RWPE2 (cell line): Measurements from ENCODE around the gene ASH1L.
"Not testable (repeated sequence)": the region's sequence is repeated elsewhere in the genome, so short reads cannot be mapped to it uniquely, and the experiment has no call there.

Experiments
- ATAC-seq: fragments of 200-7000 bp; cut with Tn5 transposase; 3 replicates; pipeline ENCODE4 v1.9.1; 2021; ENCODE audit warnings: low read depth
- DNase-seq: peaks from one replicate; pipeline ENCODE4 v3.0.0-alpha.2; 2020; ENCODE audit warnings: low spot score
- H3K27ac ChIP-seq: fragments of 450-650 bp; 2 replicates; pipeline ENCODE4 v1.5.1; 2017; ENCODE audit warnings: mild to moderate bottlenecking; ENCODE audit not compliant: poor library complexity, severe bottlenecking
- H3K27me3 ChIP-seq: fragments of 250-450 bp; sonication (Bioruptor Pico); 2 replicates; pipeline ENCODE4 v1.5.1; 2021; ENCODE audit warnings: mild to moderate bottlenecking, moderate library complexity; ENCODE audit not compliant: insufficient read depth, poor library complexity, severe bottlenecking
- H3K36me3 ChIP-seq: fragments of 250-450 bp; sonication (Bioruptor Pico); 2 replicates; pipeline ENCODE4 v1.5.1; 2020; ENCODE audit warnings: low read depth, mild to moderate bottlenecking, moderate library complexity
- H3K4me1 ChIP-seq: fragments of 250-450 bp; sonication (Bioruptor Pico); 2 replicates; pipeline ENCODE4 v1.5.1; 2021; ENCODE audit warnings: mild to moderate bottlenecking, moderate library complexity; ENCODE audit not compliant: insufficient read depth, poor library complexity, severe bottlenecking
- H3K4me3 ChIP-seq: fragments of 250-450 bp; sonication (Bioruptor Pico); 2 replicates; pipeline ENCODE4 v1.5.1; 2021; ENCODE audit warnings: mild to moderate bottlenecking, moderate library complexity; ENCODE audit not compliant: severe bottlenecking
- H3K9me3 ChIP-seq: fragments of 250-450 bp; sonication (Bioruptor Pico); 2 replicates; pipeline ENCODE4 v1.5.1; 2021; ENCODE audit warnings: mild to moderate bottlenecking, moderate library complexity; ENCODE audit not compliant: severe bottlenecking
- CTCF ChIP-seq: fragments of 450-650 bp; IDR thresholded peaks from one replicate; pipeline ENCODE4 v1.5.1; 2017; ENCODE audit warnings: mild to moderate bottlenecking, moderate library complexity; ENCODE audit not compliant: poor library complexity, severe bottlenecking

The ASH1L gene

GRCh38 chr1:155334962-155335361 lies 227.6 kb downstream of the ASH1L start:
- no peak for ATAC-seq
- no peak for TF ChIP-seq CTCF
- Histone ChIP-seq H3K9me3 (no peaks in the 10 kb centered on the region), H3K36me3 (peaks cover 57% of the 10 kb centered on the region), H3K27me3 (no peaks in the 10 kb centered on the region), H3K4me1 (no peaks in the 10 kb centered on the region), H3K27ac (no peak overlapping the region), H3K4me3 (no peak overlapping the region)
- no peak for DNase-seq

GRCh38 chr1:155329980-155330598 lies 232.5 kb downstream of the ASH1L start:
- peaks cover 36% of the 10 kb centered on the region for H3K36me3 ChIP-seq
- H3K4me3 ChIP-seq, result no peak overlapping the region
- no peaks in the 10 kb centered on the region for H3K9me3 ChIP-seq
- H3K27ac ChIP-seq, result no peak overlapping the region
- TF ChIP-seq CTCF, result no peak
- no peak for DNase-seq
- H3K27me3 ChIP-seq, result no peaks in the 10 kb centered on the region
- no peaks in the 10 kb centered on the region for H3K4me1 ChIP-seq
- no peak for ATAC-seq

GRCh38 chr1:155328856-155329255 lies 233.7 kb downstream of the ASH1L start:
- H3K4me1 ChIP-seq, H3K27ac ChIP-seq, ATAC-seq, DNase-seq, H3K27me3 ChIP-seq, H3K4me3 ChIP-seq, H3K9me3 ChIP-seq: not testable (repeated sequence)
- peaks cover 36% of the 10 kb centered on the region for H3K36me3 ChIP-seq

GRCh38 chr1:155327981-155328380 lies 234.6 kb downstream of the ASH1L start:
- DNase-seq, result no peak
- Histone ChIP-seq H3K27ac (no peak overlapping the region), H3K27me3 (no peaks in the 10 kb centered on the region), H3K9me3 (no peaks in the 10 kb centered on the region), H3K36me3 (peaks cover 31% of the 10 kb centered on the region), H3K4me1 (no peaks in the 10 kb centered on the region), H3K4me3 (no peak overlapping the region)
- no peak for ATAC-seq
- no peak for TF ChIP-seq CTCF

- no peak for ATAC-seq
- H3K9me3 ChIP-seq, result no peaks in the 10 kb centered on the region
- H3K36me3 ChIP-seq, result peaks cover 31% of the 10 kb centered on the region
- no peak overlapping the region for H3K4me3 ChIP-seq
- no peak overlapping the region for H3K27ac ChIP-seq
- H3K27me3 ChIP-seq, result no peaks in the 10 kb centered on the region
- TF ChIP-seq CTCF, result no peak
- H3K4me1 ChIP-seq, result no peaks in the 10 kb centered on the region
- no peak for DNase-seq
Observed at GRCh38 chr1:155326631-155327037, 236.0 kb downstream of the ASH1L start.
